SH-SY5Y (cell line): ENCODE measurements around the gene EIF3J.

ENCODE experiments used
- GATA2 ChIP-seq: IDR thresholded peaks from 2 replicates; pipeline ENCODE4 v1.6.1; 2011; ENCODE audit warnings: mild to moderate bottlenecking, low read depth, low read length
- GATA3 ChIP-seq: IDR thresholded peaks from 2 replicates; pipeline ENCODE4 v1.6.1; 2011; ENCODE audit warnings: low read depth, mild to moderate bottlenecking, low read length, moderate library complexity

GRCh38 chr15:44500555-44500954 lies 36.4 kb upstream of the EIF3J start:
- no peak for TF ChIP-seq GATA2
- no peak for TF ChIP-seq GATA3
